Right atrium auricular region (tissue), 2 donors: ENCODE measurements around the gene CEBPZOS. TPM values are rescaled to one million over a fixed set of nuclear protein-coding genes. Genes with fewer than 3 reads are reported as not detected.

Source experiments
- DNase-seq: peaks from one replicate; pipeline ENCODE4 v3.0.0-alpha.2; 2019; ENCODE audit warnings: low spot score
- H3K27ac ChIP-seq, 2 donors: fragments of 200-600 bp; sonication (generic); 1 replicate in 1 of 2; 2 replicates in 1 of 2; pipeline ENCODE4 v1.5.1; 2016 to 2019
- H3K27me3 ChIP-seq, 2 donors: fragments of 200-600 bp; sonication (generic); one replicate each; pipeline versions ENCODE4 v1.5.1 to v1.6.0; 2017 to 2019
- H3K36me3 ChIP-seq: fragments of 200-600 bp; sonication (generic); one replicate; pipeline ENCODE4 v1.5.1; 2016
- H3K4me1 ChIP-seq, 2 donors: fragments of 200-600 bp; sonication (generic); one replicate each; pipeline versions ENCODE4 v1.5.1 to v1.6.0; 2017 to 2019
- H3K4me3 ChIP-seq, 2 donors: fragments of 200-600 bp; sonication (generic); 1 replicate in 1 of 2; 2 replicates in 1 of 2; pipeline ENCODE4 v1.5.1; 2017 to 2019; ENCODE audit warnings: mild to moderate bottlenecking in 1 of 2, moderate library complexity in 1 of 2
- H3K9me3 ChIP-seq, 2 donors: fragments of 200-600 bp; sonication (generic); one replicate each; pipeline ENCODE4 v1.5.1; 2019
- CTCF ChIP-seq, 2 donors: fragments of 200-600 bp; sonication (generic); IDR thresholded peaks; one replicate each; pipeline ENCODE4 v1.5.1; 2019; ENCODE audit warnings: antibody characterized with exemption in 2 of 2
- total RNA-seq, 2 donors: library from RNA; depleted of rRNA; stranded (reverse); fragments of >200 nt; gene quantifications; one replicate each; pipeline ENCODE4 v1.1.0, GENCODE V29; 2016

CEBPZOS gene
- total RNA-seq, 2 donors from 2014 or later = 21.1 to 37.9 TPM

GRCh38 chr2:37171624-37171950, 24.7 kb upstream of the CEBPZOS start:
- no peaks in the 10 kb centered on the region for H3K4me1 ChIP-seq
- H3K4me3 ChIP-seq = no peak overlapping the region
- no peak for TF ChIP-seq CTCF (IDR thresholded peaks at IDR 0.05)
- H3K36me3 ChIP-seq = no peaks in the 10 kb centered on the region
- H3K27me3 ChIP-seq = no peaks in the 10 kb centered on the region
- no peak for DNase-seq
- H3K9me3 ChIP-seq = no peaks in the 10 kb centered on the region
- no peak overlapping the region for H3K27ac ChIP-seq

- no peak overlapping the region for H3K4me3 ChIP-seq
- no peaks in the 10 kb centered on the region for H3K27me3 ChIP-seq
- no peak for DNase-seq
- H3K4me1 ChIP-seq = no peaks in the 10 kb centered on the region
- no peaks in the 10 kb centered on the region for H3K9me3 ChIP-seq
- no peak overlapping the region for H3K27ac ChIP-seq
- no peaks in the 10 kb centered on the region for H3K36me3 ChIP-seq
- TF ChIP-seq CTCF (IDR thresholded peaks at IDR 0.05) = no peak
These were observed 22.6 kb upstream of the CEBPZOS start for GRCh38 chr2:37173741-37174140.

- DNase-seq = no peak
- H3K9me3 ChIP-seq = no peaks in the 10 kb centered on the region
- no peaks in the 10 kb centered on the region for H3K4me1 ChIP-seq
- no peak for TF ChIP-seq CTCF (IDR thresholded peaks at IDR 0.05)
- no peak overlapping the region for H3K4me3 ChIP-seq
- no peaks in the 10 kb centered on the region for H3K27me3 ChIP-seq
- H3K27ac ChIP-seq = no peak overlapping the region
- H3K36me3 ChIP-seq = no peaks in the 10 kb centered on the region
These were observed 16.2 kb upstream of the CEBPZOS start for GRCh38 chr2:37180006-37180639.

GRCh38 chr2:37180640-37181039, 15.7 kb upstream of the CEBPZOS start:
- no peak overlapping the region for H3K27ac ChIP-seq
- TF ChIP-seq CTCF (IDR thresholded peaks at IDR 0.05) = no peak
- no peaks in the 10 kb centered on the region for H3K27me3 ChIP-seq
- H3K36me3 ChIP-seq = no peaks in the 10 kb centered on the region
- no peaks in the 10 kb centered on the region for H3K9me3 ChIP-seq
- no peak overlapping the region for H3K4me3 ChIP-seq
- H3K4me1 ChIP-seq = no peaks in the 10 kb centered on the region
- no peak for DNase-seq

- Histone ChIP-seq H3K27ac (no peak overlapping the region), H3K9me3 (no peaks in the 10 kb centered on the region), H3K27me3 (no peaks in the 10 kb centered on the region), H3K4me1 (no peaks in the 10 kb centered on the region), H3K36me3 (no peaks in the 10 kb centered on the region), H3K4me3 (no peak overlapping the region)
- no peak for TF ChIP-seq CTCF (IDR thresholded peaks at IDR 0.05)
- no peak for DNase-seq
These were observed 14.3 kb upstream of the CEBPZOS start for GRCh38 chr2:37181726-37182684.
